Muscle of leg (tissue), 11 donors: ENCODE results near the gene FNDC3B. TPM values are rescaled to one million over a fixed set of nuclear protein-coding genes. Genes with fewer than 3 reads are reported as not detected.
"Not testable (repeated sequence)": the region's sequence is repeated elsewhere in the genome, so short reads cannot be mapped to it uniquely, and the experiment has no call there.

ENCODE experiments used
- DNase-seq: peaks from one replicate; pipeline ENCODE4 v3.0.0; 2013
- H3K27ac ChIP-seq: one replicate; pipeline ENCODE4 v1.5.1; 2013; ENCODE audit warnings: mild to moderate bottlenecking, low read length, control low read depth
- H3K27me3 ChIP-seq: one replicate; pipeline ENCODE4 v1.6.1; 2013; ENCODE audit warnings: low read length; ENCODE audit not compliant: control insufficient read depth, insufficient read depth
- H3K36me3 ChIP-seq: one replicate; pipeline ENCODE4 v1.6.1; 2013; ENCODE audit warnings: low read length; ENCODE audit not compliant: control insufficient read depth, insufficient read depth
- H3K4me1 ChIP-seq: one replicate; pipeline ENCODE4 v1.6.1; 2013; ENCODE audit warnings: low read length; ENCODE audit not compliant: control insufficient read depth, insufficient read depth
- H3K4me3 ChIP-seq: one replicate; pipeline ENCODE4 v1.5.1; 2013; ENCODE audit warnings: low read length, control low read depth
- H3K9me3 ChIP-seq: replicated peaks from 2 replicates; pipeline ENCODE4 v1.6.1; 2013; ENCODE audit warnings: low read depth, low read length; ENCODE audit not compliant: control insufficient read depth
- WGBS: methylation state at CpG from one replicate; pipeline ENCODE4 v1.1.5; 2013; ENCODE audit warnings: missing lambda C conversion rate; ENCODE audit not compliant: insufficient coverage; 5-methylcytosine and 5-hydroxymethylcytosine counted together
- polyA plus RNA-seq, 8 donors: library from polyadenylated mRNA; unstranded; fragments of 120-200 nt; gene quantifications; one replicate each; pipeline versions ENCODE4 v1.2.1 to v1.2.3, GENCODE V29; 2013; ENCODE audit warnings: inconsistent platforms in 1 of 8, low replicate concordance in 1 of 8; ENCODE audit not compliant: insufficient read length in 8 of 8, insufficient read depth in 1 of 8
- total RNA-seq: library from RNA; stranded (reverse); fragments of 120-200 nt; gene quantifications from one replicate; pipeline ENCODE4 v1.2.4, GENCODE V29; 2013

FNDC3B gene
- total and polyA plus RNA-seq, 9 donors: 35.1 to 98.8 (median 58.3) TPM

GRCh38 chr3:172253200-172253599 lies 213.8 kb downstream of the FNDC3B start:
- peaks cover 20% of the 10 kb centered on the region for H3K36me3 ChIP-seq
- no peak overlapping the region for H3K4me3 ChIP-seq
- H3K9me3 ChIP-seq: no peaks in the 10 kb centered on the region
- H3K4me1 ChIP-seq: peaks cover 2% of the 10 kb centered on the region
- H3K27me3 ChIP-seq: no peaks in the 10 kb centered on the region
- H3K27ac ChIP-seq: no peak overlapping the region
- DNase-seq: no peak
- 60% methylated on average over 2 of the region's 5 CpGs for WGBS

- Histone ChIP-seq H3K27me3 (no peaks in the 10 kb centered on the region), H3K9me3 (no peaks in the 10 kb centered on the region), H3K36me3 (peaks cover 22% of the 10 kb centered on the region), H3K27ac (no peak overlapping the region), H3K4me1 (peaks cover 14% of the 10 kb centered on the region), H3K4me3 (no peak overlapping the region)
- DNase-seq: no peak
- WGBS: no CpG with 5 or more reads among the region's 1 CpG
Measured at GRCh38 chr3:172254542-172254941, 215.2 kb downstream of the FNDC3B start.

- H3K27ac ChIP-seq, H3K27me3 ChIP-seq, H3K4me3 ChIP-seq, DNase-seq, H3K9me3 ChIP-seq: not testable (repeated sequence)
- WGBS: 92% methylated on average over 10 of the region's 10 CpGs
- Histone ChIP-seq H3K36me3 (peaks cover 22% of the 10 kb centered on the region), H3K4me1 (peaks cover 14% of the 10 kb centered on the region)
Measured at GRCh38 chr3:172255321-172255720, 215.9 kb downstream of the FNDC3B start.

- Histone ChIP-seq H3K4me1 (peaks cover 18% of the 10 kb centered on the region), H3K36me3 (peaks cover 25% of the 10 kb centered on the region), H3K9me3 (no peaks in the 10 kb centered on the region), H3K27ac (no peak overlapping the region), H3K4me3 (no peak overlapping the region), H3K27me3 (no peaks in the 10 kb centered on the region)
- WGBS: 75% methylated on average over 2 of the region's 2 CpGs
- DNase-seq: peak; percentile 82
Measured at GRCh38 chr3:172256101-172256734, 216.8 kb downstream of the FNDC3B start.

GRCh38 chr3:172257648-172258400 lies 218.4 kb downstream of the FNDC3B start:
- H3K27ac ChIP-seq: peak overlapping the region; percentile 88
- peaks cover 29% of the 10 kb centered on the region for H3K36me3 ChIP-seq
- DNase-seq: no peak
- no peaks in the 10 kb centered on the region for H3K27me3 ChIP-seq
- H3K4me3 ChIP-seq: no peak overlapping the region
- H3K9me3 ChIP-seq: no peaks in the 10 kb centered on the region
- H3K4me1 ChIP-seq: peaks cover 18% of the 10 kb centered on the region
- 93% methylated on average over 3 of the region's 8 CpGs for WGBS

- 28% methylated on average over 2 of the region's 3 CpGs for WGBS
- no peak overlapping the region for H3K4me3 ChIP-seq
- no peaks in the 10 kb centered on the region for H3K9me3 ChIP-seq
- H3K27ac ChIP-seq: peak overlapping the region; percentile 88
- no peaks in the 10 kb centered on the region for H3K27me3 ChIP-seq
- peaks cover 18% of the 10 kb centered on the region for H3K4me1 ChIP-seq
- peak; percentile 94 for DNase-seq
- peaks cover 29% of the 10 kb centered on the region for H3K36me3 ChIP-seq
Measured at GRCh38 chr3:172258624-172259023, 219.2 kb downstream of the FNDC3B start.

- H3K9me3 ChIP-seq: no peaks in the 10 kb centered on the region
- peak overlapping the region; percentile 88 for H3K27ac ChIP-seq
- DNase-seq: peak; percentile 91
- H3K4me1 ChIP-seq: peaks cover 18% of the 10 kb centered on the region
- H3K27me3 ChIP-seq: no peaks in the 10 kb centered on the region
- no CpG with 5 or more reads among the region's 6 CpGs for WGBS
- no peak overlapping the region for H3K4me3 ChIP-seq
- peaks cover 33% of the 10 kb centered on the region for H3K36me3 ChIP-seq
Measured at GRCh38 chr3:172259111-172259541, 219.7 kb downstream of the FNDC3B start.

- Histone ChIP-seq H3K27ac (peak overlapping the region; percentile 88), H3K9me3 (no peaks in the 10 kb centered on the region), H3K4me3 (no peak overlapping the region), H3K4me1 (peaks cover 18% of the 10 kb centered on the region), H3K27me3 (no peaks in the 10 kb centered on the region), H3K36me3 (peaks cover 31% of the 10 kb centered on the region)
- DNase-seq: no peak
- no CpG with 5 or more reads among the region's 2 CpGs for WGBS
Measured at GRCh38 chr3:172259726-172260248, 220.4 kb downstream of the FNDC3B start.

GRCh38 chr3:172260381-172260780 lies 221.0 kb downstream of the FNDC3B start:
- DNase-seq: no peak
- Histone ChIP-seq H3K36me3 (peaks cover 26% of the 10 kb centered on the region), H3K27ac (no peak overlapping the region), H3K4me1 (peaks cover 18% of the 10 kb centered on the region), H3K9me3 (no peaks in the 10 kb centered on the region), H3K4me3 (no peak overlapping the region), H3K27me3 (no peaks in the 10 kb centered on the region)
- WGBS: no CpG with 5 or more reads among the region's 2 CpGs

- Histone ChIP-seq H3K4me3 (no peak overlapping the region), H3K4me1 (peaks cover 18% of the 10 kb centered on the region), H3K36me3 (peaks cover 21% of the 10 kb centered on the region), H3K27me3 (no peaks in the 10 kb centered on the region), H3K27ac (no peak overlapping the region), H3K9me3 (no peaks in the 10 kb centered on the region)
- no peak for DNase-seq
- 95% methylated on average over 4 of the region's 5 CpGs for WGBS
Measured at GRCh38 chr3:172261054-172261453, 221.7 kb downstream of the FNDC3B start.
